ENCODE results near the gene PWWP2B. TPM values are rescaled to one million over a fixed set of nuclear protein-coding genes. Genes with fewer than 3 reads are reported as not detected.

PWWP2B gene
- 5.9 TPM for total RNA-seq

DNA sequence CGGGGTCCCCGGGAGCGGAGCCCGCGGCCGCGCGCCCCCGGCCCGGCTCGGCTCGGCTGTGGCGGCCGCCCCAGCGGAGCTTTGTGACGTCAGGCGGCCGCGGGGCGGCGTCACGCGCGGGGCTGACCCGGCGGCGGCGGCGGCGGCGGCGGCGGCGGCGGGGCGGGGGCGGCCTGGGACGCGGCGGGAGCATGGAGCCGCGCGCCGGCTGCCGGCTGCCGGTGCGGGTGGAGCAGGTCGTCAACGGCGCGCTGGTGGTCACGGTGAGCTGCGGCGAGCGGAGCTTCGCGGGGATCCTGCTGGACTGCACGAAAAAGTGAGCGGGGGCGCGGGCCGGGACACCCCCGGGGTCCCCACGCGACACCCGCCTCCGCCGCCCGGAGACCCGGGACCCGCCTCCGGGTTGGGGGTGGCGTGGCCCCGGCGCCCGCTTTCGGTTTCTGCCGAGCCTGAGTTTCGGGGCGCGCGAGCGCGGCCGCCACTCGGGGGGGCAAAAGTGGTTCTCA is at the start of gene PWWP2B:
Gene PWWP2B, plus strand, starts transcription at position 165 of the 506 bp plus-strand sequence. Its CDS starts 27 bp downstream, at position 192.

Other genes with a start within 250 kb of the PWWP2B start
- gene DPYSL4, start 210.3 kb upstream of the PWWP2B start, total RNA-seq: 69.5 TPM
- gene STK32C, start 89.2 kb upstream of the PWWP2B start, total RNA-seq: 17.5 TPM
- 28.5 TPM for gene LRRC27, start 65.0 kb upstream of the PWWP2B start, total RNA-seq
- gene INPP5A, start 140.6 kb downstream of the PWWP2B start, total RNA-seq: 29.7 TPM

Data from parietal lobe (tissue), 1 donor.